Measurements from ENCODE around the gene RFFL.
A peak's percentile ranks its signal among the peaks of the same experiment; 100 is the strongest.

Gene RFFL

GRCh38 chr17:35089586-35090296, 26.2 kb upstream of the RFFL start:
- Histone ChIP-seq H3K9me3 (ENCODE audit: insufficient read depth, low read depth, low read length) (no peaks in the 10 kb centered on the region), H3K36me3 (ENCODE audit: insufficient read depth, low read length) (no peaks in the 10 kb centered on the region), H3K4me3 (ENCODE audit: low read length) (peak overlapping the region; percentile 52), H3K27ac (ENCODE audit: low read depth, low read length) (peak overlapping the region; percentile 62), H3K9ac (ENCODE audit: low read depth, low read length) (peak overlapping the region; percentile 61), H3K27me3 (ENCODE audit: insufficient read depth, low read length) (peaks cover 8% of the 10 kb centered on the region; the same call in 1 of the 2 replicates), H3K4me1 (ENCODE audit: insufficient read depth, low read length) (peaks cover 39% of the 10 kb centered on the region)
- WGBS = 44% methylated on average over 22 of the region's 22 CpGs

GRCh38 chr17:35088881-35089585, 25.5 kb upstream of the RFFL start:
- under 1% methylated on average over 76 of the region's 80 CpGs for WGBS
- H3K4me1 ChIP-seq (ENCODE audit: insufficient read depth, low read length) = peaks cover 39% of the 10 kb centered on the region
- H3K9me3 ChIP-seq (ENCODE audit: insufficient read depth, low read depth, low read length) = no peaks in the 10 kb centered on the region
- H3K4me3 ChIP-seq (ENCODE audit: low read length) = peak overlapping the region; percentile 84
- peak overlapping the region; percentile 75 for H3K9ac ChIP-seq (ENCODE audit: low read depth, low read length)
- H3K36me3 ChIP-seq (ENCODE audit: insufficient read depth, low read length) = no peaks in the 10 kb centered on the region
- H3K27ac ChIP-seq (ENCODE audit: low read depth, low read length) = peak overlapping the region; percentile 69
- peaks cover 8% of the 10 kb centered on the region; the same call in 1 of the 2 replicates for H3K27me3 ChIP-seq (ENCODE audit: insufficient read depth, low read length)

- Histone ChIP-seq H3K9ac (ENCODE audit: low read depth, low read length) (peak overlapping the region; percentile 75), H3K4me3 (ENCODE audit: low read length) (peak overlapping the region; percentile 84), H3K27ac (ENCODE audit: low read depth, low read length) (peak overlapping the region; percentile 69), H3K4me1 (ENCODE audit: insufficient read depth, low read length) (peaks cover 39% of the 10 kb centered on the region), H3K36me3 (ENCODE audit: insufficient read depth, low read length) (no peaks in the 10 kb centered on the region), H3K9me3 (ENCODE audit: insufficient read depth, low read depth, low read length) (no peaks in the 10 kb centered on the region), H3K27me3 (ENCODE audit: insufficient read depth, low read length) (peaks cover 8% of the 10 kb centered on the region; the same call in 1 of the 2 replicates)
- WGBS = under 1% methylated on average over 26 of the region's 26 CpGs
These were observed 24.9 kb upstream of the RFFL start for GRCh38 chr17:35088356-35088880.

GRCh38 chr17:35087731-35088355, 24.3 kb upstream of the RFFL start:
- Histone ChIP-seq H3K9me3 (ENCODE audit: insufficient read depth, low read depth, low read length) (no peaks in the 10 kb centered on the region), H3K27me3 (ENCODE audit: insufficient read depth, low read length) (peaks cover 8% of the 10 kb centered on the region; the same call in 1 of the 2 replicates), H3K27ac (ENCODE audit: low read depth, low read length) (no peak overlapping the region), H3K36me3 (ENCODE audit: insufficient read depth, low read length) (no peaks in the 10 kb centered on the region), H3K4me3 (ENCODE audit: low read length) (peak overlapping the region; percentile 84), H3K4me1 (ENCODE audit: insufficient read depth, low read length) (peaks cover 44% of the 10 kb centered on the region), H3K9ac (ENCODE audit: low read depth, low read length) (peak overlapping the region; percentile 75; the same call in 1 of the 2 replicates)
- WGBS = 38% methylated on average over 8 of the region's 9 CpGs

GRCh38 chr17:35086931-35087573, 23.5 kb upstream of the RFFL start:
- peaks cover 52% of the 10 kb centered on the region for H3K4me1 ChIP-seq (ENCODE audit: insufficient read depth, low read length)
- H3K27ac ChIP-seq (ENCODE audit: low read depth, low read length) = no peak overlapping the region
- peak overlapping the region; percentile 14; the same call in 1 of the 2 replicates for H3K4me3 ChIP-seq (ENCODE audit: low read length)
- WGBS = 66% methylated on average over 8 of the region's 8 CpGs
- H3K36me3 ChIP-seq (ENCODE audit: insufficient read depth, low read length) = no peaks in the 10 kb centered on the region
- H3K9me3 ChIP-seq (ENCODE audit: insufficient read depth, low read depth, low read length) = no peaks in the 10 kb centered on the region
- peaks cover 8% of the 10 kb centered on the region; the same call in 1 of the 2 replicates for H3K27me3 ChIP-seq (ENCODE audit: insufficient read depth, low read length)
- no peak overlapping the region for H3K9ac ChIP-seq (ENCODE audit: low read depth, low read length)

- H3K9ac ChIP-seq (ENCODE audit: low read depth, low read length) = no peak overlapping the region
- no peaks in the 10 kb centered on the region for H3K9me3 ChIP-seq (ENCODE audit: insufficient read depth, low read depth, low read length)
- H3K4me1 ChIP-seq (ENCODE audit: insufficient read depth, low read length) = peaks cover 60% of the 10 kb centered on the region
- H3K27ac ChIP-seq (ENCODE audit: low read depth, low read length) = no peak overlapping the region
- H3K27me3 ChIP-seq (ENCODE audit: insufficient read depth, low read length) = peaks cover 8% of the 10 kb centered on the region; the same call in 1 of the 2 replicates
- no peak overlapping the region for H3K4me3 ChIP-seq (ENCODE audit: low read length)
- WGBS = 94% methylated on average over 8 of the region's 8 CpGs
- no peaks in the 10 kb centered on the region for H3K36me3 ChIP-seq (ENCODE audit: insufficient read depth, low read length)
These were observed 22.7 kb upstream of the RFFL start for GRCh38 chr17:35086164-35086563.

- H3K27me3 ChIP-seq (ENCODE audit: insufficient read depth, low read length) = peaks cover 8% of the 10 kb centered on the region; the same call in 1 of the 2 replicates
- H3K36me3 ChIP-seq (ENCODE audit: insufficient read depth, low read length) = no peaks in the 10 kb centered on the region
- whole genome bisulfite sequencing = 49% methylated on average over 2 of the region's 2 CpGs
- H3K9me3 ChIP-seq (ENCODE audit: insufficient read depth, low read depth, low read length) = no peaks in the 10 kb centered on the region
- peaks cover 71% of the 10 kb centered on the region for H3K4me1 ChIP-seq (ENCODE audit: insufficient read depth, low read length)
- H3K4me3 ChIP-seq (ENCODE audit: low read length) = no peak overlapping the region
- H3K9ac ChIP-seq (ENCODE audit: low read depth, low read length) = no peak overlapping the region
- H3K27ac ChIP-seq (ENCODE audit: low read depth, low read length) = no peak overlapping the region; the same call in 1 of the 2 replicates
These were observed 21.5 kb upstream of the RFFL start for GRCh38 chr17:35084987-35085386.

GRCh38 chr17:35083071-35083470, 19.6 kb upstream of the RFFL start:
- H3K9ac ChIP-seq (ENCODE audit: low read depth, low read length) = no peak overlapping the region
- H3K4me1 ChIP-seq (ENCODE audit: insufficient read depth, low read length) = peaks cover 65% of the 10 kb centered on the region
- H3K36me3 ChIP-seq (ENCODE audit: insufficient read depth, low read length) = no peaks in the 10 kb centered on the region

GRCh38 chr17:35082073-35082657, 18.7 kb upstream of the RFFL start:
- Histone ChIP-seq H3K4me1 (ENCODE audit: insufficient read depth, low read length) (peaks cover 56% of the 10 kb centered on the region), H3K27me3 (ENCODE audit: insufficient read depth, low read length) (no peaks in the 10 kb centered on the region), H3K4me3 (ENCODE audit: low read length) (no peak overlapping the region), H3K9me3 (ENCODE audit: insufficient read depth, low read depth, low read length) (no peaks in the 10 kb centered on the region), H3K36me3 (ENCODE audit: insufficient read depth, low read length) (no peaks in the 10 kb centered on the region), H3K9ac (ENCODE audit: low read depth, low read length) (no peak overlapping the region), H3K27ac (ENCODE audit: low read depth, low read length) (no peak overlapping the region)
- 68% methylated on average over 3 of the region's 3 CpGs for WGBS

More at GRCh38 chr17:35083071-35083470, 19.6 kb upstream of the RFFL start:
- no peak overlapping the region for H3K27ac ChIP-seq (ENCODE audit: low read depth, low read length)
- 77% methylated on average over 2 of the region's 2 CpGs for WGBS
- no peaks in the 10 kb centered on the region for H3K9me3 ChIP-seq (ENCODE audit: insufficient read depth, low read depth, low read length)
- no peak overlapping the region for H3K4me3 ChIP-seq (ENCODE audit: low read length)
- peaks cover 3% of the 10 kb centered on the region; the same call in 1 of the 2 replicates for H3K27me3 ChIP-seq (ENCODE audit: insufficient read depth, low read length)

GRCh38 chr17:35081638-35082037, 18.1 kb upstream of the RFFL start:
- Histone ChIP-seq H3K4me3 (ENCODE audit: low read length) (no peak overlapping the region), H3K9ac (ENCODE audit: low read depth, low read length) (no peak overlapping the region), H3K9me3 (ENCODE audit: insufficient read depth, low read depth, low read length) (no peaks in the 10 kb centered on the region), H3K27ac (ENCODE audit: low read depth, low read length) (no peak overlapping the region), H3K36me3 (ENCODE audit: insufficient read depth, low read length) (no peaks in the 10 kb centered on the region), H3K27me3 (ENCODE audit: insufficient read depth, low read length) (no peaks in the 10 kb centered on the region), H3K4me1 (ENCODE audit: insufficient read depth, low read length) (peaks cover 51% of the 10 kb centered on the region)
- no CpG with 5 or more reads among the region's 1 CpG for WGBS

All from HUES64 (cell line).